HTR-8/SVneo (cell line): ENCODE measurements around the gene PHLDA1.

Experiments used
- DNase-seq: peaks from one replicate; pipeline ENCODE4 v3.0.0; 2011; ENCODE audit warnings: low spot score, mixed read lengths; ENCODE audit not compliant: insufficient read length
- FAIRE-seq: peaks from 2 replicates; lab custom pipeline; 2011; peaks lifted over from hg19 to GRCh38; lab: Jason Lieb, UNC

Gene PHLDA1

GRCh38 chr12:76020731-76021672 is 10.6 kb downstream of the PHLDA1 start:
- FAIRE-seq (no peak), DNase-seq (no peak)

- DNase-seq: no peak
- FAIRE-seq: no peak
These were observed 11.3 kb downstream of the PHLDA1 start for GRCh38 chr12:76020281-76020680.

GRCh38 chr12:76018672-76019071 is 12.9 kb downstream of the PHLDA1 start:
- no peak for FAIRE-seq

GRCh38 chr12:76018111-76018510 is 13.5 kb downstream of the PHLDA1 start:
- no peak for DNase-seq
- FAIRE-seq: no peak

More at GRCh38 chr12:76018672-76019071, 12.9 kb downstream of the PHLDA1 start:
- DNase-seq: no peak

GRCh38 chr12:76014007-76014406 is 17.6 kb downstream of the PHLDA1 start:
- no peak for FAIRE-seq
- DNase-seq: no peak

- FAIRE-seq (no peak), DNase-seq (no peak)
These were observed 18.0 kb downstream of the PHLDA1 start for GRCh38 chr12:76013603-76014002.

- DNase-seq: no peak
- FAIRE-seq: no peak
These were observed 18.9 kb downstream of the PHLDA1 start for GRCh38 chr12:76012644-76013043.

- no peak for FAIRE-seq
- no peak for DNase-seq
These were observed 20.7 kb downstream of the PHLDA1 start for GRCh38 chr12:76010732-76011458.

GRCh38 chr12:76008428-76008827 is 23.1 kb downstream of the PHLDA1 start:
- DNase-seq: no peak
- FAIRE-seq: no peak

GRCh38 chr12:76007640-76008039 is 23.9 kb downstream of the PHLDA1 start:
- FAIRE-seq: no peak
- DNase-seq: no peak

GRCh38 chr12:76006028-76006925 is 25.3 kb downstream of the PHLDA1 start:
- FAIRE-seq (no peak), DNase-seq (no peak)

- FAIRE-seq (no peak), DNase-seq (no peak)
These were observed 28.3 kb downstream of the PHLDA1 start for GRCh38 chr12:76003355-76003638.

GRCh38 chr12:76002598-76003354 is 28.8 kb downstream of the PHLDA1 start:
- DNase-seq (no peak), FAIRE-seq (no peak)

- FAIRE-seq: no peak
These were observed 33.1 kb downstream of the PHLDA1 start for GRCh38 chr12:75998292-75999063.

GRCh38 chr12:75997658-75998057 is 33.9 kb downstream of the PHLDA1 start:
- no peak for FAIRE-seq
- DNase-seq: no peak

More at GRCh38 chr12:75998292-75999063, 33.1 kb downstream of the PHLDA1 start:
- DNase-seq: no peak

- DNase-seq (no peak), FAIRE-seq (no peak)
These were observed 34.6 kb downstream of the PHLDA1 start for GRCh38 chr12:75996861-75997447.

GRCh38 chr12:75995691-75996090 is 35.9 kb downstream of the PHLDA1 start:
- DNase-seq (no peak), FAIRE-seq (no peak)

- DNase-seq (no peak), FAIRE-seq (no peak)
These were observed 37.4 kb downstream of the PHLDA1 start for GRCh38 chr12:75994069-75994740.
